H9 (cell line): ENCODE results near the gene MAP1B. TPM values are rescaled to one million over a fixed set of nuclear protein-coding genes. Genes with fewer than 3 reads are reported as not detected.

Source experiments
- DNase-seq: peaks from one replicate; pipeline ENCODE4 v3.0.0-alpha.2; 2017
- H2AFZ ChIP-seq: one replicate; pipeline ENCODE4 v1.6.1; 2013; ENCODE audit warnings: mild to moderate bottlenecking, low read length, control low read depth, moderate library complexity
- H2AK5ac ChIP-seq: 2 replicates; pipeline ENCODE4 v1.6.1; 2013; ENCODE audit warnings: low read length, control low read depth, mixed read lengths; ENCODE audit not compliant: insufficient read length
- H2BK120ac ChIP-seq: one replicate; pipeline ENCODE4 v1.6.1; 2013; ENCODE audit warnings: low read depth, mild to moderate bottlenecking, low read length, control low read depth, inconsistent platforms; ENCODE audit not compliant: poor library complexity, severe bottlenecking
- H2BK12ac ChIP-seq: 2 replicates; pipeline ENCODE4 v1.6.1; 2013; ENCODE audit warnings: low read length, control low read depth, mixed read lengths, low read depth; ENCODE audit not compliant: insufficient read length
- H2BK15ac ChIP-seq: 2 replicates; pipeline ENCODE4 v1.6.1; 2013; ENCODE audit warnings: low read depth, low read length, control low read depth
- H2BK20ac ChIP-seq: one replicate; pipeline ENCODE4 v1.6.1; 2013; ENCODE audit warnings: low read depth, mild to moderate bottlenecking, low read length, control low read depth, inconsistent platforms; ENCODE audit not compliant: poor library complexity, severe bottlenecking
- H2BK5ac ChIP-seq: 2 replicates; pipeline ENCODE4 v1.6.1; 2013; ENCODE audit warnings: low read length, control low read depth, mixed read lengths; ENCODE audit not compliant: insufficient read length
- H3K14ac ChIP-seq: 2 replicates; pipeline ENCODE4 v1.6.1; 2013; ENCODE audit warnings: low read length, control low read depth; ENCODE audit not compliant: insufficient read depth
- H3K18ac ChIP-seq: 2 replicates; pipeline ENCODE4 v1.6.1; 2013; ENCODE audit warnings: low read depth, mild to moderate bottlenecking, mixed read lengths, low read length, control low read depth; ENCODE audit not compliant: insufficient read length
- H3K23ac ChIP-seq: 2 replicates; pipeline ENCODE4 v1.6.1; 2013; ENCODE audit warnings: low read length, control low read depth, mixed read lengths, low read depth; ENCODE audit not compliant: insufficient read length
- H3K23me2 ChIP-seq: 2 replicates; pipeline ENCODE4 v1.6.1; 2013; ENCODE audit warnings: low read depth, mild to moderate bottlenecking, mixed read lengths, low read length, control low read depth; ENCODE audit not compliant: insufficient read length, poor library complexity, severe bottlenecking
- H3K27ac ChIP-seq: 2 replicates; pipeline ENCODE4 v1.5.1; 2013; ENCODE audit warnings: low read length, control low read depth, mixed read lengths, low read depth; ENCODE audit not compliant: insufficient read length
- H3K27me3 ChIP-seq: 2 replicates; pipeline ENCODE4 v1.6.1; 2013; ENCODE audit warnings: low read length, control low read depth, inconsistent platforms; ENCODE audit not compliant: insufficient read depth
- H3K4ac ChIP-seq: 2 replicates; pipeline ENCODE4 v1.6.1; 2013; ENCODE audit warnings: low read depth, mild to moderate bottlenecking, control low read depth, inconsistent platforms, low read length, moderate library complexity
- H3K4me1 ChIP-seq: 2 replicates; pipeline ENCODE4 v1.6.1; 2013; ENCODE audit warnings: low read length, control low read depth, inconsistent platforms; ENCODE audit not compliant: insufficient read depth
- H3K4me2 ChIP-seq: 2 replicates; pipeline ENCODE4 v1.6.1; 2013; ENCODE audit warnings: low read length, control low read depth, mixed read lengths; ENCODE audit not compliant: insufficient read length, insufficient read depth
- H3K56ac ChIP-seq: 2 replicates; pipeline ENCODE4 v1.6.1; 2013; ENCODE audit warnings: low read depth, mild to moderate bottlenecking, mixed read lengths, low read length, control low read depth; ENCODE audit not compliant: insufficient read length
- H3K79me1 ChIP-seq: 2 replicates; pipeline ENCODE4 v1.6.1; 2013; ENCODE audit warnings: low read depth, mild to moderate bottlenecking, moderate library complexity, low read length, control low read depth, inconsistent platforms; ENCODE audit not compliant: insufficient read depth, poor library complexity, severe bottlenecking
- H3K79me2 ChIP-seq: 2 replicates; pipeline ENCODE4 v1.6.1; 2013; ENCODE audit warnings: low read length, control low read depth, inconsistent platforms; ENCODE audit not compliant: insufficient read depth
- H3K9ac ChIP-seq: 2 replicates; pipeline ENCODE4 v1.6.1; 2013; ENCODE audit warnings: low read length, control low read depth, mixed read lengths; ENCODE audit not compliant: insufficient read length; ENCODE audit errors: extremely low read depth
- H3K9me3 ChIP-seq: one replicate; pipeline ENCODE4 v1.6.1; 2013; ENCODE audit warnings: low read depth, low read length, inconsistent platforms; ENCODE audit not compliant: control insufficient read depth
- H3T11ph ChIP-seq: one replicate; pipeline ENCODE4 v1.6.1; 2013; ENCODE audit warnings: mild to moderate bottlenecking, low read length, control low read depth, inconsistent platforms
- H4K20me1 ChIP-seq: one replicate; pipeline ENCODE4 v1.6.1; 2013; ENCODE audit not compliant: control insufficient read depth, insufficient read length, insufficient read depth
- H4K5ac ChIP-seq: 2 replicates; pipeline ENCODE4 v1.6.1; 2013; ENCODE audit warnings: low read depth, mild to moderate bottlenecking, mixed read lengths, low read length, control low read depth; ENCODE audit not compliant: insufficient read length
- H4K8ac ChIP-seq: replicated peaks from 2 replicates; pipeline ENCODE4 v1.6.1; 2013; ENCODE audit warnings: low read length, control low read depth, mixed read lengths, low read depth; ENCODE audit not compliant: insufficient read length
- H4K91ac ChIP-seq: 2 replicates; pipeline ENCODE4 v1.6.1; 2013; ENCODE audit warnings: low read depth, mild to moderate bottlenecking, moderate library complexity, mixed read lengths, low read length, control low read depth; ENCODE audit not compliant: insufficient read length
- H3K27ac Mint-ChIP-seq, 3 experiments: 2 replicates in 2 of 3; 3 replicates in 1 of 3; pipeline ENCODE4 v1.8.0; 2020 to 2021; ENCODE audit warnings: mixed read lengths in 3 of 3, mild to moderate bottlenecking in 1 of 3, moderate library complexity in 1 of 3
- H3K27me3 Mint-ChIP-seq: 2 replicates; pipeline ENCODE4 v1.8.0; 2021; ENCODE audit warnings: low read depth, mild to moderate bottlenecking, moderate library complexity, mixed read lengths
- H3K36me3 Mint-ChIP-seq, 3 experiments: 2 replicates in 2 of 3; 3 replicates in 1 of 3; pipeline ENCODE4 v1.8.0; 2020 to 2021; ENCODE audit warnings: low read depth in 3 of 3, mixed read lengths in 3 of 3; ENCODE audit not compliant: insufficient read depth in 1 of 3
- H3K4me1 Mint-ChIP-seq, 2 experiments: 2 replicates each; pipeline ENCODE4 v1.8.0; 2020; ENCODE audit warnings: mixed read lengths in 2 of 2
- H3K4me3 Mint-ChIP-seq, 2 experiments: 2 replicates in 1 of 2; 3 replicates in 1 of 2; pipeline ENCODE4 v1.8.0; 2020 to 2021; ENCODE audit warnings: mild to moderate bottlenecking in 2 of 2, mixed read lengths in 2 of 2, moderate library complexity in 1 of 2
- H3K9me3 Mint-ChIP-seq, 2 experiments: 2 replicates in 1 of 2; 3 replicates in 1 of 2; pipeline ENCODE4 v1.8.0; 2020; ENCODE audit warnings: mild to moderate bottlenecking in 2 of 2, mixed read lengths in 2 of 2, moderate library complexity in 1 of 2
- WGBS: extraction: QIAGEN DNeasy Blood & Tissue Kit; methylation state at CpG from one replicate; pipeline ENCODE4 v1.1.7; 2013; ENCODE audit warnings: missing lambda C conversion rate, low lambda C conversion rate, mixed read lengths; ENCODE audit not compliant: insufficient read length; ENCODE audit errors: extremely low coverage; 5-methylcytosine and 5-hydroxymethylcytosine counted together
- total RNA-seq: library from RNA; stranded (reverse); gene quantifications from 2 replicates; pipeline ENCODE4 v1.2.1, GENCODE V29; 2021
- TF ChIP-seq, protein P1 (sequence below): fragments of 200-600 bp; sonication (generic); conservative IDR thresholded peaks from 3 replicates; pipeline ENCODE4 v1.8.0; 2021; ENCODE audit warnings: antibody characterized with exemption, mild to moderate bottlenecking

The MAP1B gene
- total RNA-seq, 1 experiment from 2014 or later: 67.5 TPM

DNA sequence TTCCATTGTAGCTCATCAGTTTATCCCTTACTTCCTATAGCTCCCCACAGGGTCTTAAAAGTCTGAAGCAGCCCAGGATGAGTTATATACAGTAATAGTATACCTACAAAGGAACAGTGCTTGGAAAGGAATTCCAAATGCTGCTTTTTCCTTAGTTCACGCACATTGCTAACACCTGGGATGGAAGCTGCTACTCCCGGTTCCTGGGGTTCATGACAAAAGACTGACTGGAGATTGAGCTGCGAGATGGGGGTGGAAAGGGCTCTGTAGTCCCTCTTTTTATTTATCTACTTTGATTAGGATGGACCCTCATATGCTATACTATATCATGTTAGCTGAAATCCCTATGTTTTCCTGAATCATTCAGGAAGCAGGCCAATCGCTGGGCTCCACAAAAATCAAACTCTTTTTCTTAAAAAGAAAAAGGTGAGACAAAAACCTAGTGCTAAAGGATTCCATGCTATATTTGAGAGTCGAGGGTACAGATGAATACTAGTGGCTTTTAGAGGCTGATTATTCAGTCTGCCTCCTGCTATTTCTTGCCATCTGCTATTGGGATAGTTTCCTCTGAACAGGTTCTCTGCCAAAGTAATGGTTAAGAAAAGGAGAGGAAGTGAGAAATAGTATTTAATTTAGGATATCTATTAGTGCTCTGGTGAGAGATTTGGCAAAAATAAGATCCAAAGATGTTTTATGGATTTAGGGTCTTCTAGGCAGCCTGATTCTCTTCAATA lies 131.6 kb downstream of the MAP1B start:
- Histone ChIP-seq H4K5ac (no peak overlapping the region), H3K27ac (peak overlapping the region; percentile 86), H3K56ac (no peak overlapping the region), H2AFZ (no peak overlapping the region), H2BK120ac (no peak overlapping the region), H3K18ac (no peak overlapping the region), H3K79me1 (no peaks in the 10 kb centered on the region), H4K20me1 (no peaks in the 10 kb centered on the region), H3K4me2 (peak overlapping the region; percentile 10), H2BK12ac (no peak overlapping the region), H3K9me3 (no peaks in the 10 kb centered on the region), H4K8ac (no peak overlapping the region), H4K91ac (no peak overlapping the region), H3K4ac (no peak overlapping the region), H2BK5ac (no peak overlapping the region), H3K23me2 (no peaks in the 10 kb centered on the region), H3K9ac (peak overlapping the region; percentile 27), H2BK15ac (no peak overlapping the region), H3K23ac (no peak overlapping the region), H2BK20ac (no peak overlapping the region), H3K27me3 (no peaks in the 10 kb centered on the region), H3K14ac (no peak overlapping the region), H3K79me2 (no peaks in the 10 kb centered on the region), H3K4me1 (peaks cover 16% of the 10 kb centered on the region; the same call in 1 of the 2 replicates), H2AK5ac (no peak overlapping the region), H3T11ph (no peak overlapping the region)
- peaks cover 4 to 13% (median 8%) of the 10 kb centered on the region in 3 experiments; a peak in 5 of 7 replicates for H3K36me3 Mint-ChIP-seq
- DNase-seq: peak; percentile 50
- peaks cover 63 to 80% of the 10 kb centered on the region in 2 experiments for H3K4me1 Mint-ChIP-seq
- H3K27ac Mint-ChIP-seq: peak overlapping the region; percentile 93 to 98 (median 95)
- no CpG with 5 or more reads among the region's 5 CpGs for WGBS
- no peaks in the 10 kb centered on the region for H3K9me3 Mint-ChIP-seq
- H3K4me3 Mint-ChIP-seq: peak overlapping the region in 1 of 2 experiments; percentile 64; a peak in 3 of 5 replicates
- no peaks in the 10 kb centered on the region for H3K27me3 Mint-ChIP-seq
- TF ChIP-seq, protein P1, sequence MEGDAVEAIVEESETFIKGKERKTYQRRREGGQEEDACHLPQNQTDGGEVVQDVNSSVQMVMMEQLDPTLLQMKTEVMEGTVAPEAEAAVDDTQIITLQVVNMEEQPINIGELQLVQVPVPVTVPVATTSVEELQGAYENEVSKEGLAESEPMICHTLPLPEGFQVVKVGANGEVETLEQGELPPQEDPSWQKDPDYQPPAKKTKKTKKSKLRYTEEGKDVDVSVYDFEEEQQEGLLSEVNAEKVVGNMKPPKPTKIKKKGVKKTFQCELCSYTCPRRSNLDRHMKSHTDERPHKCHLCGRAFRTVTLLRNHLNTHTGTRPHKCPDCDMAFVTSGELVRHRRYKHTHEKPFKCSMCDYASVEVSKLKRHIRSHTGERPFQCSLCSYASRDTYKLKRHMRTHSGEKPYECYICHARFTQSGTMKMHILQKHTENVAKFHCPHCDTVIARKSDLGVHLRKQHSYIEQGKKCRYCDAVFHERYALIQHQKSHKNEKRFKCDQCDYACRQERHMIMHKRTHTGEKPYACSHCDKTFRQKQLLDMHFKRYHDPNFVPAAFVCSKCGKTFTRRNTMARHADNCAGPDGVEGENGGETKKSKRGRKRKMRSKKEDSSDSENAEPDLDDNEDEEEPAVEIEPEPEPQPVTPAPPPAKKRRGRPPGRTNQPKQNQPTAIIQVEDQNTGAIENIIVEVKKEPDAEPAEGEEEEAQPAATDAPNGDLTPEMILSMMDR: no peak
